Cortex of kidney (tissue), 1 donor: Measurements from ENCODE around the gene TRAM2.

Experiments
- DNase-seq: peaks from one replicate; lab custom pipeline; 2025; lab: John Stamatoyannopoulos, UW

The TRAM2 gene

DNA sequence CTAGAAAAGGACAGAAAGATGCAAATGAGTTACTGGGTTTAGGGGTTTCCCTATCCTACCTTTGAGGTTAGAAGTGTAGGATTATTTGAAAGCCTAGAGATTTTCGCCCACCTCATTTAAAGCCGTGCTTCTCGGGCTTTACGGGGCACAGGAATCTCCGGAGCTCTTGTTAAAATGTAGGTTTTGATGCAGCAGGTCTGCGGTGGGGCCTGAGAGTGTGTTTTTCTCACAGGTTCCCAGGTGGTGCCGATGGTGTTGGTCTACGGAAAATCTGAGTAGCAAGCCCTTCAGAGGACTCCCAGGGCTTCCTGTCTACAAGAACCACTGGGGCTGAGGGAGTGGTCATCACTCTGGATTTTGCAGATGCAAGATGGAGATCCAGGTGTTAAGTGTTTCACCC, 47.5 kb downstream of the TRAM2 start:
- no peak for DNase-seq

DNA sequence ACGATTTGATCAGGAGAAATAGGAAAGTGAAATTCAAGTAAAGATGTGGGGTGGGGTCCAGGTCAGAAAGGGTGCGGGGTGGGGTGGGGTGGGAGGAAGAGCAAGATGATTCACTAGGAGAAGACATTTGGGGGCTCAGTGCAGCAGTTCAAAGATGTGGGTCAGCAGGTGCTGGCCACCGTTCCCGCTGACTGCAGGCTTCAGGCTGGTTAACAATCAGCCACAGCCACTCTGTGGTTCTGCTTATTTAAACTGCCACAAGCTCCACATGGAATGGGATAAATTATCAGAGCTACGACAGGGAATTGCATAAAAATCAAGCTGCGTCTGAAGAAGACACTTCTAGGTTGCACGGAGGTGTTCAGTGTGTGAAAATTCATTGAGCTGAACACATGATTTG, 49.4 kb downstream of the TRAM2 start:
- no peak for DNase-seq

GRCh38 chr6:52526634-52527033, 50.2 kb downstream of the TRAM2 start:
- DNase-seq = no peak

- no peak for DNase-seq
These were observed 51.9 kb downstream of the TRAM2 start for GRCh38 chr6:52524918-52525317.

GRCh38 chr6:52523378-52524142, 53.3 kb downstream of the TRAM2 start:
- no peak for DNase-seq

GRCh38 chr6:52522655-52523054, 54.2 kb downstream of the TRAM2 start:
- no peak for DNase-seq

- DNase-seq = no peak
These were observed 54.7 kb downstream of the TRAM2 start for GRCh38 chr6:52522151-52522626.

- no peak for DNase-seq
These were observed 57.2 kb downstream of the TRAM2 start for GRCh38 chr6:52519618-52520017.

DNA sequence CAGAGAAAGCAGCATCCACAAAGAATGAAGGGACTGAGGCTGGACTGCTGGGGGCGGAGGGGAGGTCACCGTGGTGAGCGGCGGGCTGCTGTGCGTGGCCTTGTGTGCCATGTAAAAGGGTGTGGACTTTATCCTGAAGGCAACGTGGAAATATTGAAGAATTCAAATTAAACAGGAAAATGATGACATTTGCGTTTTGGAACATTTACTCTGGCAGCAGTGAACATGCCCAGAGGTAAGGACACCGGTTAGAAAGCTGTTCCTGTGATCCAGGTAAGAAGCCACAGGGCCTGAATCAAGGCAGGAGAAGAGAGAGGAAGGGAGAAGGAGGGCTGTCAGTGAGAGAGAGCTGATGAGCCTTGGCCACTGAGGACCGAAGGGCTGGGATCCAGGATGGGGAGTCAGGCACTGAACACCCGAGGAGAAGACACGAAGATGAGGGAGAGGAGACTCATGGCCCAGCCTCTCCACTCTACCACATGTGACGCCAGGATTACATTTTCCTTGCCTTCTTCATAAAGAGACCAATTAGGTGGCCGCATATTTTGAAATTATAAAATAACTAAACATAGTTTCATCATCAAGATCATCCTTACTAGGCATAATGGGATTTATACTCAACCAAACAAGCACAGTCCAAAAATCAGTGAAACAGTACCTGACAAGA, 58.4 kb downstream of the TRAM2 start:
- no peak for DNase-seq

DNA sequence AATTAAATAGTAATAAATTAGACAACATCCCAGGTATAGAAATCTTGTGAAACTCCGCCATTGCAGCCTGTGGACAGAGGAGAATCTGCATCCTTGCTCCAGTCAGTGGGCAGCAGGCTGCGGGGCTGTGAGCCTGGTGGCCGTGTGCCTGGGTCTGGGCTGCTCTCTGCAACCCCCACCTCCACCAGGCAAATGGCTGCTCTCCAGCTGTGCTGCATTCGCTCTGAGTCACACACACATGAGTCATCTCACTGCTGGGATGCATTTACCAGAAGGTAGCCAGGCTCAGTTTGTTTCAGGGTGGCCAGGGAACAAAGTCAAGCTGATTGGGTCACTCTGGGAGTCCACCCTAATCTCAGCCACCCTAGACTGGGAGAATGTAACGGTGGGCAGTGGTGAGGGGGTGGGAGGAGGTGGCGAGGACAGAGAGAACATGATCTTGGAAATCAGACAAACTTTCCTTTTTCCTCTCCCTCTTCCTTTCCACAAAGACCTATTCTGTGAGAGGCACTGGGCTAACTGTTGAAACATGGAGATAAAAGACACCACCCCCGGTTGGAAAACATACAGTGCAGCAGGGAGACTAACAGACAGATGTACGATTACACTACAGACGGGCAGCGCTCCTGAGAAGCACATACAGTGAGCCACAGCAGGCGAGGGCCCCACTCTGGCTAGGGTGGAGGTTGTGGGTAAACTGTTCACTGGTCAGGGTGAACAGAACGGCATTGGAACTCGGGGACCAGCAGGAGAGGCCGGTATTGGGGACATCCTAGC, 59.2 kb downstream of the TRAM2 start:
- no peak for DNase-seq

GRCh38 chr6:52516943-52517342, 59.9 kb downstream of the TRAM2 start:
- no peak for DNase-seq

DNA sequence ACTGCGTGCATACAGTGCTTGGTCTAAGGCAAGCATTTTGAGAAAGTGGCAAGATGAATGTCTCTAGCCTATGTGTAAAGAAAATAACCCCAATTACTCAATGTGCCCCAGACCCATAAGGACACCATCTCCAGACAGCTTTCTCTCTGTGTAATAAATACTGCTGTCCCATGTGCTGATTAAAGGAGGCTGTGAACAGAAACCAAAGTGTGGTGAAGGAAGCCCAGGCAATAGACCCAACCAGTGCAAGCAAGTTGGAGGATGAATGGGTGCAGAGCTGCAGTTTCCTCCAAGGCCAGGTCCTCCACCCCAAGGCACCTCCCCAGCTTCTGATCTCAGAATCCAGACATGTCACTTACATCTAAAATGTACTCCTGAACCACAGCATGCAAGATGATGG, 60.6 kb downstream of the TRAM2 start:
- no peak for DNase-seq

DNA sequence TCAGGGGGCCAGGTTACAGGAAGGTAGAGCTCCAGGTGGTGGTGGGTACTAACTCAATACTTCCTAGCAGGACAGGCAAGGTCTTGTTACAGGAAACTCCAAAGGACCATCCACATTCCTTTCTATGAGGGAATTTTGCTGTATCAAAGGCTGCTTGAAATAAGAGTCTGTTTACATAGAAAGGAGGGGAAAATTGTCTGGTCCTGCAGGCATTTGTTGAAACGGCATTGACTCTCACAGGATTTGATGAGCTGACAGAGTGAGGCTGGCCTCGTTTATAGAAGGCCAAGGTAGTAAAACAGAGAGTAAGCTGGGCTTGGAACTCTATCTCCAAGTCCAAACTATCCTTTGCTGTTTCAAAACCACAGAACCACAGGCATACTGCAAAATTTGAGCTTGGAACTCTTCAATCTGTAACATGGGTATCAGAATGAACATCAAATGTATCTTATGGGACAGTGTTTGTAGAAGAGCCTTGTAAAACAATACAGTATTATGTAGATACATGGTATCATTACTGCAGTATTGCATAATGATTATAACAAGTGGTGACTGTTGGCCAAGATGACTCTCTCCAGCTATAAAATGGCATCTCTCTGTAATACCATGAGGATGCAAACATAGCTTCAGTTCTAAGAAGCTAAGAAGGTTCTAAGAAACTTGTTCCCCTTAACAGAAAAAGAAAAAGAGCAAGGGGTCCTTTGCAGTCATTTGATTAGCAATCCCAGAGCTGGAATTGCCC, 61.5 kb downstream of the TRAM2 start:
- DNase-seq = no peak

DNA sequence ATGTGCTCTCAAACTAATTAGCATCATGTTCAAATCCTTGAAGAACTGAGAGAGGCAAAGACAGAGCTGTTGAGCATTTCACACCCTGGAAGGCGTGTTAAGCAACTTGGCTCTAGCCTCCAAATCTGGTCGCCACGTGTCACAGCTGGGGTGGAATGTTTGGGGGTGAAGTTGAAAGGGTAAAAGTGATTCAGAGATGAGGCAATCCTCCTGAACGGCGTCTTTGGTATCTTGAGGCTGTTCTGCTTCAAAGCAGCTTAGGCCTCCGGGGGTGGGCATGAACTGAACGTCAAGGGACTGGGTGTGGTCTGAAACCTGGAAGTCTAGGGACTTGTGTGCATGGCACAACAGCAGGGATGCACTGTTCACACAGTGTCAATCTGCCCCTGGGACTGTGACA, 62.3 kb downstream of the TRAM2 start:
- DNase-seq = no peak

GRCh38 chr6:52513896-52514295, 63.0 kb downstream of the TRAM2 start:
- DNase-seq = no peak

DNA sequence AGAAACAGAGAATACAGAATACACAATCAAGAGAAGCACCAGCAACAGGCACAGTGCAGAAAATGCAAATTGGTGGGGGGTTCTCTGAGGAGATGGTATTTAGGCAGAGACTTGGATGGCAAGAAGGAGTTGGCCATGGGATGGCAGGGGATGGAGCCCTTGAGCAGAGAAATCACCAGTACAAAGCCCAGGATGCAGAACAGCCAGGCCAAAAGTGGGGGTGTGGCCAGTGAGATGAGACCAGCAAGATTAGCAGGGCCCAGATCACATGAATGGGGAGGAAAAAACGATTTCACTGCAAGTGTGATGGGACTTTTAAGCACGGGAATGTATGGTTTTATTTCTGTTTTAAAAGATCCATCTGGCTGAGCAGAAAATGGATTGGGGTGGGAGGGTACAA, 63.4 kb downstream of the TRAM2 start:
- DNase-seq = no peak

- no peak for DNase-seq
These were observed 64.7 kb downstream of the TRAM2 start for GRCh38 chr6:52512199-52512598.

DNA sequence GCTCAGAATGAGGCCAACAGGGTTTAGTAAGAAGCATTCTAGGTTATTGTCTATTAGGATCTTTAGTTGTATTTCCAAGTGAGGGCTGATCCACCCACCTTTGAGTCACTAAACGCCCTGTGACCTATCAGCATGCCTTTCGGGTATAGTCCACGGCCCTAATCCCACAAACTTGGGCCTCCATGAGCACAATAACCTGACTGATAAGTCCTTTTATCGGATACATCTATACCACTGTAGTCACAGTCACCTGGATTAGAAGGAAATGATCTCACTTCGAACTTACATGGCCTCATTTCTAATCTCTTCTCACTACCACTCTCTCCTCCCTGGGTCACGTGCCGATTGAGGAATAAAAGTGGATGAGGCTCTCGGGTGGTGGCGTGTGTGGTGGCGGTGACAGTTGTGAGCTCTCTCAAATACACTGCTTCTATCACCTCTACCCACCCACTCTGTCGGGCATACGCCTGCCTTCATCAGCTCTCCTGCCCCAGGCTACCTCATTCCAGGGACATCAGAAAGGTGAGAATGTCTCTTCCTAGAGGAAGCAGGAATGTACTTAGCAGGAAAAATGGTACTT, 65.2 kb downstream of the TRAM2 start:
- no peak for DNase-seq

GRCh38 chr6:52511163-52511562, 65.7 kb downstream of the TRAM2 start:
- no peak for DNase-seq

GRCh38 chr6:52510213-52510562, 66.7 kb downstream of the TRAM2 start:
- DNase-seq = no peak

DNA sequence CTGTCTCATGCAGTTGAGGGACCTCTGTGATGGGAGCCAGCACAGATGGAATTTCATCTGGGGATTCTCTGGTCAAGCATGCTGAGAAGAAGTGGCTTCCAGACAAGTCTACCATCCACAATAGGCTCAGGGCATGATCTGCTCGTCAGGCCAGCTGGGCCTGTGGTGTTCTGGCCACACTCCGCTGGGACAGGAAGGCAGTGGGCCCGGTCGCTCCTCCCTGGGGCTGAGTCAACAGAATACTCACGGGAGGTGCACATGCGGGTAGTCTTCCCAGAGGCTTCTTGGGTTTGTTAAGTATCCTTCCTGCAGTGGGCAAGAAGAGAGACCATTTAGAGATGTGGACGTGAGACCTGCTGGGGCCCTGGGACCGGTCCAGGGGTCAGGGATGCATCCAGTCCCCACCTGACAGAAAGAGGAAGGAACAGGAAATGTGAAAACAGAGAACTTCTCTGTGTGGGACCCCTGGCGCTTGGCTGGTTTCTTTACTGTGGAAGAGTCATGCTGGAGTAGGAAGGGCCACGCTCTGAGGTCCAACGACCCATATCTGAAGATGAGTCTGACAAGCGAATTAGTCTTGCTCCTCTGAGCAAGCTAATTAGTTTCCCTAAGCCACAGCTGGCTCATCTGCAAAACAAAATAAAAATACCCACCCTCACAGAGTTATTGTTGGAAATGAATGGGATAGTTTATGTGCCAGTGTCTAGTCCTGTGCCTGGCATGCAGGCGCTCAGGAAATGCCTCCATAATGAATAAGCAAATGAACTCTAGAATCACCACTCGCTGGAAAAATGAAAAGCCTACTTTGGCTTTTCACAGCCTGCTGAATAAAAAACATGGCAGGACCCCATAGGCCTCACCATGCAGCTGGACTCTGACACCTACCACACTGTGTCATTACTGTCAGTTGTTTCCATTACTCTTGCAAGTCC, 67.3 kb downstream of the TRAM2 start:
- DNase-seq = no peak
